ENCODE results near the gene CA4.
"Not testable (repeated sequence)": the region's sequence is repeated elsewhere in the genome, so short reads cannot be mapped to it uniquely, and the experiment has no call there.

DNA sequence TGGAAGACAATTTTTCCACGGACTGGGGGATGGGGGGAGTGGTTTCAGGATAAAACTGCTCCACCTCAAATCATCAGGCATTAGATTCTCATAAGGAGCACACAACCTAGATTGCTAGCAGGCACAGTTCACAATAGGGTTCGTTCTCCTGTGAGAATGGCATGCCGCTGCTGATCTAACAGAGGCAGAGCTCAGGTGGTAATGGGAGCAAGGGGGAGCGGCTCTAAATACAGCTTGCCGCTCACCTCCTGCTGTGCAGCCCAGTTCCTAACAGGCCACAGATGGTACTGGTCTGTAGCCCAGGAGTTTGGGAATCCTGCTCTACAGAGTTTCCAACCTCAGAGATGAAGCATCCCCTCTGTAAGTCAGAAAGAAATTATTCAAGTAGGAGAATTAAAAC, 27.0 kb downstream of the CA4 start:
- TF ChIP-seq CTCF (conservative IDR thresholded peaks at IDR 0.05; ENCODE audit: low read length); EZH2phosphoT487 (IDR thresholded peaks at IDR 0.05; ENCODE audit: borderline replicate concordance): not testable (repeated sequence)
